ENCODE data around the gene IL17RC.

GRCh38 chr3:9938966-9939365, 22.1 kb downstream of the IL17RC start:
- TF ChIP-seq CTCF (IDR thresholded peaks at IDR 0.05) (no peak), POLR2A (IDR thresholded peaks at IDR 0.05) (no peak), EP300 (IDR thresholded peaks at IDR 0.05) (no peak)
